RCC 7860 (cell line): ENCODE results near the gene POMT1.
A peak's percentile ranks its signal among the peaks of the same experiment; 100 is the strongest.
"Not testable (repeated sequence)": the region's sequence is repeated elsewhere in the genome, so short reads cannot be mapped to it uniquely, and the experiment has no call there.

Experiments used
- DNase-seq: peaks from one replicate; pipeline ENCODE4 v3.0.0-alpha.2; 2015; ENCODE audit warnings: low spot score
- FAIRE-seq: peaks from 2 replicates; lab custom pipeline; 2012; peaks lifted over from hg19 to GRCh38; lab: Jason Lieb, UNC

POMT1 gene

GRCh38 chr9:131549186-131549585 lies 46.5 kb downstream of the POMT1 start:
- DNase-seq, FAIRE-seq: not testable (repeated sequence)

GRCh38 chr9:131550465-131550864 lies 47.7 kb downstream of the POMT1 start:
- not testable (repeated sequence) for FAIRE-seq, DNase-seq

- no peak for FAIRE-seq
- no peak for DNase-seq
Observed at GRCh38 chr9:131552030-131552429, 49.3 kb downstream of the POMT1 start.

GRCh38 chr9:131554087-131554842 lies 51.5 kb downstream of the POMT1 start:
- FAIRE-seq = no peak
- DNase-seq = no peak

- no peak for DNase-seq
- FAIRE-seq = no peak
Observed at GRCh38 chr9:131554843-131555351, 52.2 kb downstream of the POMT1 start.

- no peak for DNase-seq
- no peak for FAIRE-seq
Observed at GRCh38 chr9:131555841-131556673, 53.3 kb downstream of the POMT1 start.

- no peak for FAIRE-seq
- DNase-seq = no peak
Observed at GRCh38 chr9:131557855-131558548, 55.3 kb downstream of the POMT1 start.

- no peak for FAIRE-seq
- no peak for DNase-seq
Observed at GRCh38 chr9:131559421-131560000, 56.8 kb downstream of the POMT1 start.

GRCh38 chr9:131562032-131562959 lies 59.6 kb downstream of the POMT1 start:
- peak; percentile 63 for DNase-seq
- FAIRE-seq = peak; percentile 73

GRCh38 chr9:131565369-131565768 lies 62.7 kb downstream of the POMT1 start:
- FAIRE-seq (no peak), DNase-seq (no peak)

GRCh38 chr9:131566158-131566557 lies 63.4 kb downstream of the POMT1 start:
- FAIRE-seq = no peak
- DNase-seq = no peak

GRCh38 chr9:131567910-131568309 lies 65.2 kb downstream of the POMT1 start:
- DNase-seq = no peak
- FAIRE-seq = no peak
